AG08396 (cell line): Measurements from ENCODE around the gene STK11.

ENCODE experiments used
- DNase-seq: peaks from one replicate; pipeline ENCODE4 v3.0.0; 2012; ENCODE audit warnings: low spot score, mixed read lengths

STK11 gene

GRCh38 chr19:1205114-1206099 is at the start of gene STK11:
Gene STK11, plus strand, starts transcription at chr19:1205778. Its CDS starts 1,136 bp downstream, at chr19:1206914.
- DNase-seq, result peak; percentile 100

GRCh38 chr19:1156305-1156801 is 49.2 kb upstream of the STK11 start:
- DNase-seq, result peak; percentile 63

- no peak for DNase-seq
These were observed 48.6 kb upstream of the STK11 start for GRCh38 chr19:1156830-1157615.

- DNase-seq, result no peak
These were observed 47.4 kb upstream of the STK11 start for GRCh38 chr19:1157931-1158884.

GRCh38 chr19:1158885-1159448 is 46.6 kb upstream of the STK11 start:
- DNase-seq, result no peak

GRCh38 chr19:1159864-1160595 is 45.5 kb upstream of the STK11 start:
- no peak for DNase-seq

GRCh38 chr19:1161716-1162115 is 43.9 kb upstream of the STK11 start:
- DNase-seq, result no peak

GRCh38 chr19:1162404-1163282 is 42.9 kb upstream of the STK11 start:
- DNase-seq, result no peak

- DNase-seq, result no peak
These were observed 42.2 kb upstream of the STK11 start for GRCh38 chr19:1163283-1163933.

- DNase-seq, result no peak
These were observed 41.5 kb upstream of the STK11 start for GRCh38 chr19:1163934-1164683.

- no peak for DNase-seq
These were observed 40.7 kb upstream of the STK11 start for GRCh38 chr19:1164684-1165531.

- no peak for DNase-seq
These were observed 38.6 kb upstream of the STK11 start for GRCh38 chr19:1166872-1167573.

- no peak for DNase-seq
These were observed 37.6 kb upstream of the STK11 start for GRCh38 chr19:1167687-1168571.

- DNase-seq, result peak; percentile 85
These were observed 36.8 kb upstream of the STK11 start for GRCh38 chr19:1168572-1169410.

- no peak for DNase-seq
These were observed 36.2 kb upstream of the STK11 start for GRCh38 chr19:1169411-1169791.
